Nephron (organoid): Measurements from ENCODE around the gene PLPP2.

ENCODE experiments used
- H3K27ac Mint-ChIP-seq, 3 experiments: 2 replicates each; pipeline ENCODE4 v1.8.0; 2020; ENCODE audit warnings: mixed read lengths in 3 of 3, mild to moderate bottlenecking in 2 of 3, moderate library complexity in 1 of 3
- H3K27me3 Mint-ChIP-seq: 2 replicates; pipeline ENCODE4 v1.8.0; 2021; ENCODE audit warnings: low read depth, mild to moderate bottlenecking, moderate library complexity, mixed read lengths
- H3K36me3 Mint-ChIP-seq: 2 replicates; pipeline ENCODE4 v1.8.0; 2020; ENCODE audit warnings: low read depth, mixed read lengths
- H3K4me1 Mint-ChIP-seq: 2 replicates; pipeline ENCODE4 v1.8.0; 2020; ENCODE audit warnings: mixed read lengths
- H3K4me3 Mint-ChIP-seq, 3 experiments: 2 replicates each; pipeline ENCODE4 v1.8.0; 2020; ENCODE audit warnings: mild to moderate bottlenecking in 3 of 3, mixed read lengths in 3 of 3, moderate library complexity in 2 of 3
- H3K9me3 Mint-ChIP-seq: 2 replicates; pipeline ENCODE4 v1.8.0; 2020; ENCODE audit warnings: mixed read lengths
- CTCF ChIP-seq, 3 experiments: fragments of 200-600 bp; sonication (generic); IDR thresholded peaks; one replicate each; pipeline ENCODE4 v1.5.0; 2021; ENCODE audit warnings: antibody characterized with exemption in 3 of 3; ENCODE audit not compliant: unreplicated experiment in 3 of 3

Gene PLPP2

GRCh38 chr19:309206-309565, 18.0 kb upstream of the PLPP2 start:
- H3K27me3 Mint-ChIP-seq, result no peaks in the 10 kb centered on the region
- no peak for TF ChIP-seq CTCF (IDR thresholded peaks at IDR 0.05; ENCODE audit: unreplicated experiment in 3 of 3)
- no peaks in the 10 kb centered on the region for H3K4me1 Mint-ChIP-seq
- no peak overlapping the region for H3K4me3 Mint-ChIP-seq
- H3K36me3 Mint-ChIP-seq, result peaks cover 36% of the 10 kb centered on the region
- H3K9me3 Mint-ChIP-seq, result no peaks in the 10 kb centered on the region
- no peak overlapping the region for H3K27ac Mint-ChIP-seq

GRCh38 chr19:308471-309205, 17.4 kb upstream of the PLPP2 start:
- H3K9me3 Mint-ChIP-seq, result no peaks in the 10 kb centered on the region
- no peak overlapping the region for H3K4me3 Mint-ChIP-seq
- H3K27ac Mint-ChIP-seq, result no peak overlapping the region
- peaks cover 30% of the 10 kb centered on the region for H3K36me3 Mint-ChIP-seq
- no peaks in the 10 kb centered on the region for H3K27me3 Mint-ChIP-seq
- TF ChIP-seq CTCF (IDR thresholded peaks at IDR 0.05; ENCODE audit: unreplicated experiment in 3 of 3), result no peak
- H3K4me1 Mint-ChIP-seq, result no peaks in the 10 kb centered on the region

- no peak for TF ChIP-seq CTCF (IDR thresholded peaks at IDR 0.05; ENCODE audit: unreplicated experiment in 3 of 3)
- peaks cover 27% of the 10 kb centered on the region for H3K36me3 Mint-ChIP-seq
- no peak overlapping the region for H3K27ac Mint-ChIP-seq
- H3K4me3 Mint-ChIP-seq, result no peak overlapping the region
- no peaks in the 10 kb centered on the region for H3K27me3 Mint-ChIP-seq
- H3K9me3 Mint-ChIP-seq, result no peaks in the 10 kb centered on the region
- no peaks in the 10 kb centered on the region for H3K4me1 Mint-ChIP-seq
Observed at GRCh38 chr19:307793-308420, 16.7 kb upstream of the PLPP2 start.

DNA sequence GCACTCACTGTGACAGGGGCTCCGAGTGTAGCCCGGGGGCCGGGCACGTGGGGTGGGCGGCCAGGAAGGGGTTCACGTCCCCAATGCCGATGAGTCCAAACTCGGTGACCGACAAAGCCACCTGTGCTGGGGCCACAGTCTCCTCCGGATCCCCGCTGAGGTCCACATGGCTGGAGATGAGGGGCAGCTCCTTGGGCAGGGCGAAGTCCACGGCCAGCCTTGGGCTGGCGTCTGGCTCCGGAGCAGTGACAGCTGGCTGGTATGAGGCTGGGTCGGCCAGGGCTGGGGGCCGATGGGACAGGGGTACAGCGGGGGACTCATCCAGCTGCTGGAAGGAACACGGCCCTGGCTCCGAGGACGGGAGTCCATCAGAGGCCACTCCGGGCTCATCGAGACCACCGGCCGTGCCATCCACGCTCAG, 15.9 kb upstream of the PLPP2 start:
- H3K27me3 Mint-ChIP-seq, result no peaks in the 10 kb centered on the region
- no peaks in the 10 kb centered on the region for H3K4me1 Mint-ChIP-seq
- no peaks in the 10 kb centered on the region for H3K9me3 Mint-ChIP-seq
- no peak overlapping the region for H3K4me3 Mint-ChIP-seq
- no peak for TF ChIP-seq CTCF (IDR thresholded peaks at IDR 0.05; ENCODE audit: unreplicated experiment in 3 of 3)
- H3K36me3 Mint-ChIP-seq, result peaks cover 27% of the 10 kb centered on the region
- H3K27ac Mint-ChIP-seq, result no peak overlapping the region

DNA sequence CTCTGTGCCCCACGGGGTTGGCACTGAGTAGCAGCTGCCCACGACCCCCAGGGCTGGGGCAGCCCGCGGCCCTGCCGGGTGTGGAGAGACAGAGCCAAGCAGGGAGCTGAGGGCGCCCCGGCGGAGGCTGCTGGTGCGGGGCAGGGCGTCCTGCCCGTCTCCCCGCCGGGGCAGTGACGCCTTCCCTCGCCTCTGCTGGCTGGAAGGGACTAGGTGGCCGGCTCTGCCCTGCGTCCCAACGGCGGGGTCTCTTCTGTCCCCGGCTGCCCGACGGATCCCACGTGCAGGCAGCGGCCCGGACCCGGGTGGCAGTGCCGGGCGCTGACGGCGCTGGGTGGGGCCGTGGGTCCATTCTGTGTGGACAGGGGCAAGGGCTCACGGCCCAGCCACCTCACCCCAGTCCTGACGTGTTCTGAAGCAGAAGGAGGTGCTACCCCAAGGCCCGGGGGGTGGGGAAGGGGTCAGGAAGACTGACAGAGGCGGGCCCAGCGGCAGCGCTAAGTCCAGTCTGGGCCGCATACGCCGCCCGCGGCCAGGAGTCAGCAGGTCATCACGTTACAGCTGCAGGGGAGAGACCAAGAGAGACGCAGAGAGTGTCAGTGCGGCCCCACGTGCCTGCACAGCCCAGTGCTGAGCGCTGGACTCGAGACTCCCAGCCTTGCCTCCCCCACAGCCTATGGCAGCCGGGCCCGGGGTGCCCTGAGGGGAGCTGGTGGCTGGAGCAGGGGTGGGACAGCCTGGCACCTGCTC, 15.1 kb upstream of the PLPP2 start:
- Mint-ChIP-seq H3K27ac (no peak overlapping the region), H3K36me3 (peaks cover 26% of the 10 kb centered on the region), H3K4me1 (no peaks in the 10 kb centered on the region), H3K9me3 (no peaks in the 10 kb centered on the region), H3K27me3 (no peaks in the 10 kb centered on the region), H3K4me3 (no peak overlapping the region)
- no peak for TF ChIP-seq CTCF (IDR thresholded peaks at IDR 0.05; ENCODE audit: unreplicated experiment in 3 of 3)
